Progenitor cell of endocrine pancreas (in vitro differentiated cells): Measurements from ENCODE around the gene XKR7. TPM values are rescaled to one million over a fixed set of nuclear protein-coding genes. Genes with fewer than 3 reads are reported as not detected.

ENCODE experiments used
- DNase-seq: peaks from one replicate; pipeline ENCODE4 v3.0.0; 2021; ENCODE audit warnings: low spot score; ENCODE audit not compliant: unreplicated experiment
- H3K27ac Mint-ChIP-seq: 2 replicates; pipeline ENCODE4 v1.8.0; 2021; ENCODE audit warnings: mild to moderate bottlenecking, moderate library complexity, mixed read lengths
- H3K27me3 Mint-ChIP-seq: 2 replicates; pipeline ENCODE4 v1.8.0; 2021; ENCODE audit warnings: mixed read lengths
- H3K36me3 Mint-ChIP-seq: 2 replicates; pipeline ENCODE4 v1.8.0; 2022; ENCODE audit warnings: mixed read lengths; ENCODE audit not compliant: insufficient read depth
- H3K4me1 Mint-ChIP-seq: 2 replicates; pipeline ENCODE4 v1.8.0; 2021; ENCODE audit warnings: low read depth, mixed read lengths
- H3K4me3 Mint-ChIP-seq: 2 replicates; pipeline ENCODE4 v1.8.0; 2021; ENCODE audit warnings: low read depth, mild to moderate bottlenecking, moderate library complexity, mixed read lengths
- H3K9me3 Mint-ChIP-seq: 2 replicates; pipeline ENCODE4 v1.8.0; 2021; ENCODE audit warnings: low read depth, mixed read lengths
- total RNA-seq: library from RNA; stranded (reverse); gene quantifications from 2 replicates; pipeline ENCODE4 v1.2.1, GENCODE V29; 2021
- TF ChIP-seq, protein P1 (sequence below): fragments of 200-600 bp; sonication (generic); IDR thresholded peaks from one replicate; pipeline ENCODE4 v1.5.0; 2021; ENCODE audit warnings: antibody characterized with exemption, mild to moderate bottlenecking; ENCODE audit not compliant: unreplicated experiment

XKR7 gene
- total RNA-seq, 1 donor from 2014 or later = 2.7 TPM

DNA sequence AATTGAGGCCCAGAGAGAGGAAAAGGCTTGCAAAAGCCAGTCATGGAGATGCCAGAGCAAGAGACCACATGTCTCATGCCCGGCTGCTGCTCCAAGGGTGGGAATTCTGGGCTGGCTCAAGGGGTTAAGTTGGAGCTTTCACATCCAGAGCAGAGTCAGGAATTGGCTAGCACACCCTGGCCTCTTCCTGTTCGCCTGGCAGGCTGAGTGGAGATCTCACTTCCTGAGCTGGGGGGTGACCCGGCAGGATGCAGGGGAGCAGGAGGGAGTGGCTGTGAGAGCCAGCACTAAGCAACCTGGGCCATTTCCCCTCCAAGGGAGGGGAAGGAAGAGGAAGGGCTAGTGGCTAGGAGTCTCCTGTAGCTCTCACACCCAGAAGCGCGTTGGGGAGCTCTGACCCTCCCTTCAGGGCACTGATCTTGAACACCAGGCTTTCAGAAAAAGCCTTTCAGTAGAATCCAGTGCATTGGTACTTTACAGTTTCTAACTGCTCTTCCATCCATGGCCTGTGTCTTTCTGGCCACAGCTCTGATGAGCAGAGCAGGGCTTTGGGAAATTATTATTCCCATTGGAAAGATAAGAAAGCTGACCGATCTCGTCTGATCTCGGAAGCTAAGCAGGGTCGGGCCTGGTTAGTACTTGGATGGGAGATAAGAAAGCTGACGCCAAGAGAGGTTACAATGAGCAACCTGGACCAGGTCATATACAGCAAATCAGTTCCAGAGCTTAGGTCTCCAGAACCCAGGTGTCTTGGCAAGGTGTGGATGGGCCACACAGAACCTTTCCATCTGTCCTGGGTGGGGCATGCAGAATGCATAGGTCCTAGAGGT lies 40.1 kb downstream of the XKR7 start:
- Mint-ChIP-seq H3K27me3 (peaks cover 30% of the 10 kb centered on the region), H3K36me3 (no peaks in the 10 kb centered on the region), H3K9me3 (no peaks in the 10 kb centered on the region), H3K27ac (no peak overlapping the region), H3K4me1 (no peaks in the 10 kb centered on the region), H3K4me3 (no peak overlapping the region)
- DNase-seq = no peak
- TF ChIP-seq, protein P1, sequence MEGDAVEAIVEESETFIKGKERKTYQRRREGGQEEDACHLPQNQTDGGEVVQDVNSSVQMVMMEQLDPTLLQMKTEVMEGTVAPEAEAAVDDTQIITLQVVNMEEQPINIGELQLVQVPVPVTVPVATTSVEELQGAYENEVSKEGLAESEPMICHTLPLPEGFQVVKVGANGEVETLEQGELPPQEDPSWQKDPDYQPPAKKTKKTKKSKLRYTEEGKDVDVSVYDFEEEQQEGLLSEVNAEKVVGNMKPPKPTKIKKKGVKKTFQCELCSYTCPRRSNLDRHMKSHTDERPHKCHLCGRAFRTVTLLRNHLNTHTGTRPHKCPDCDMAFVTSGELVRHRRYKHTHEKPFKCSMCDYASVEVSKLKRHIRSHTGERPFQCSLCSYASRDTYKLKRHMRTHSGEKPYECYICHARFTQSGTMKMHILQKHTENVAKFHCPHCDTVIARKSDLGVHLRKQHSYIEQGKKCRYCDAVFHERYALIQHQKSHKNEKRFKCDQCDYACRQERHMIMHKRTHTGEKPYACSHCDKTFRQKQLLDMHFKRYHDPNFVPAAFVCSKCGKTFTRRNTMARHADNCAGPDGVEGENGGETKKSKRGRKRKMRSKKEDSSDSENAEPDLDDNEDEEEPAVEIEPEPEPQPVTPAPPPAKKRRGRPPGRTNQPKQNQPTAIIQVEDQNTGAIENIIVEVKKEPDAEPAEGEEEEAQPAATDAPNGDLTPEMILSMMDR = no peak

DNA sequence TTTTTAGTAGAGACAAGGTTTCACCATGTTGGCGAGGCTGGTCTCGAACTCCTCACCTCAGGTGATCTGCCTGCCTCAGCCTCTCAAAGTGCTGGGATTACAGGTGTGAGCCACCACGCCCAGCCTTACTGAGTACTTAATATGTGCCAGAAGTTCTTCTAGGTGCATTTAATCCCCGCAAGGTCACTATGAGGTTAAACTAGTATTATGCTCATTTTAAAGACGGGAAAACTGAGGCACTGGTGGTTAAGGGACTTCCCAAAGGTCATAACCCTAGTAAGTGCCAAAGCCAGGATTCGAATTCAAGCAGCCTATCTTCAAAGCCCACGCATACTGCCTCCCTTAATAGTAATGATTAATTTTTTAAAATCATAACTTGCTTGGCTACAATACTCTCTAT lies 41.6 kb downstream of the XKR7 start:
- Mint-ChIP-seq H3K9me3 (no peaks in the 10 kb centered on the region), H3K27ac (no peak overlapping the region), H3K36me3 (no peaks in the 10 kb centered on the region), H3K4me1 (no peaks in the 10 kb centered on the region), H3K27me3 (peaks cover 32% of the 10 kb centered on the region), H3K4me3 (no peak overlapping the region)
- TF ChIP-seq, protein P1 = no peak
- DNase-seq = no peak

DNA sequence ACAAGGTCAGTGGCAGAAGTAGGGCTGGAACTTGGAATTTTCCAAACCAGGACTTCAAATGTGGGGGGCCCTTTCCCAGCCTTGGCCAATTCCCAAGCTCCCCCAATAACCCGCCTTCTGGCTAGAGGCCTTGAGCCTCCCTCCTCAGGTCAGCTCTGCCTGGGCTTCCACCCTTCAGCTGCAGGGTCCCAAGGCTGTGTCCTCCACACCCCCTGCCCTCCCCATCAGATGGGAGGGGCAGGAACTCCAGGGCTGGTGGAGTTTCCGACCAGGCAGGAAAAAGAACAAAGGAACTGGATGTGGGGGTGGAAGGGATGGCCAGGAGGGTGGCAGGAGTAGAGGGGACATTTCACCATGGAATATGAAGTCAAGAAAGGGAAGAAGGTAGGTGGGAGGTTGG lies 42.1 kb downstream of the XKR7 start, which contains the start of gene CCM2L:
TSS of gene CCM2L (plus strand) at position 338 of the 400 bp plus-strand sequence. CDS start at position 355, 17 bp downstream.
- no peaks in the 10 kb centered on the region for H3K4me1 Mint-ChIP-seq
- TF ChIP-seq, protein P1 = no peak
- no peak within 1 kb of the TSS for H3K4me3 Mint-ChIP-seq

DNA sequence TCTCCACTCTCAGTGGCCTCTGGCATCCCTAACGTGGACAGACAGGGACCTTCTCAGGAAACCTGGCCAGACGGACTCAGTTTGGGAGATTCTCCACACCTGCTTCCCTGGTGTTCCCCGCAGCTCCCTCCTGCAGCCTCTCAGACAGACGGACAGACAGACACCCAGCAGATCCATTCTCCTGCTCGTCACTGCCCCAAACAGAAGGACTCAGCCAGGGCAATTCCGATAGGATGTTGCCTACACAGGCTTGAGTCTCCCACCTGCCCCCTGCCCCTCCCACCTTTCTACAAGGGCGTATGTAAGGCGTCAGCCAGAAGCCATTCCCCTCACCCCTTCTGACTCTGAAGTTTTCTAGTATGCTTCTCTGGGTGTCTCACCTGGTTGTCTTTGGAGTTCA lies 42.7 kb downstream of the XKR7 start:
- H3K27ac Mint-ChIP-seq = no peak overlapping the region
- TF ChIP-seq, protein P1 = no peak
- no peaks in the 10 kb centered on the region for H3K36me3 Mint-ChIP-seq
- H3K4me3 Mint-ChIP-seq = no peak overlapping the region
- H3K27me3 Mint-ChIP-seq = peaks cover 43% of the 10 kb centered on the region
- H3K4me1 Mint-ChIP-seq = no peaks in the 10 kb centered on the region
- H3K9me3 Mint-ChIP-seq = no peaks in the 10 kb centered on the region
- no peak for DNase-seq

More for the DNA sequence above, 42.1 kb downstream of the XKR7 start, which contains the start of gene CCM2L:
- Mint-ChIP-seq H3K9me3 (no peaks in the 10 kb centered on the region), H3K36me3 (no peaks in the 10 kb centered on the region), H3K27ac (no peak within 1 kb of the TSS), H3K27me3 (peaks cover 37% of the 10 kb centered on the region)
- no peak for DNase-seq

DNA sequence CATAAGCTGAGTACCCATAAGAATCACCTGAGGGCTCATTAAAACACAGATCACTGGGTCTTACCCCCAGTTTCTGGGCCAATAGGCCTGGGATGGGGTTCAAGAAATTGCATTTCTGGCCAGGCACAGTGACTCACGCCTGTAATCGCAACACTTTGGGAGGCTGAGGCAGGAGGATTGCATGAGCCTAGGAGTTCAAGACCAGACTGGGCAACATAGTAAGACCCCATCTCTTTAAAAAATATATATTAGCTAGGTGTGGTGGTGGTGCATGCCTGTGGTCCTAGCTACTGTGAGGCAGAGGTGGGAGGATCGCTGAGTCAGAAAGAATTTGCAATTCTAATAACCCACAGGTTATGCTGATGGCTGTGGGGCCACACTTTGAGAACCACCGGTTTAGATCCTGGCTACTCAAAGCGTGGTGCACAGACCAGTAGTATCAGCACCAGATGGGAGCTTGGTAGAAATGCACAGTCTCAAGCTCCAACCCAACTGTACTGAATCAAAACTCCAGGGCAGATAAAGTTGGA lies 44.3 kb downstream of the XKR7 start:
- Mint-ChIP-seq H3K27ac (no peak overlapping the region), H3K9me3 (no peaks in the 10 kb centered on the region), H3K4me3 (no peak overlapping the region), H3K4me1 (no peaks in the 10 kb centered on the region), H3K27me3 (peaks cover 43% of the 10 kb centered on the region), H3K36me3 (no peaks in the 10 kb centered on the region)
- TF ChIP-seq, protein P1 = no peak
- DNase-seq = no peak
